NOMO-1 treated with dmso at 0.1 percent for 144 hours (cell line): Measurements from ENCODE around the gene OR4F17.
"Not testable (repeated sequence)": the region's sequence is repeated elsewhere in the genome, so short reads cannot be mapped to it uniquely, and the experiment has no call there.

Source experiments
- DNase-seq: peaks from one replicate; lab custom pipeline; 2025; ENCODE audit not compliant: unreplicated experiment; lab: John Stamatoyannopoulos, UW

The OR4F17 gene, protein sequence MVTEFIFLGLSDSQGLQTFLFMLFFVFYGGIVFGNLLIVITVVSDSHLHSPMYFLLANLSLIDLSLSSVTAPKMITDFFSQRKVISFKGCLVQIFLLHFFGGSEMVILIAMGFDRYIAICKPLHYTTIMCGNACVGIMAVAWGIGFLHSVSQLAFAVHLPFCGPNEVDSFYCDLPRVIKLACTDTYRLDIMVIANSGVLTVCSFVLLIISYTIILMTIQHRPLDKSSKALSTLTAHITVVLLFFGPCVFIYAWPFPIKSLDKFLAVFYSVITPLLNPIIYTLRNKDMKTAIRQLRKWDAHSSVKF

DNA sequence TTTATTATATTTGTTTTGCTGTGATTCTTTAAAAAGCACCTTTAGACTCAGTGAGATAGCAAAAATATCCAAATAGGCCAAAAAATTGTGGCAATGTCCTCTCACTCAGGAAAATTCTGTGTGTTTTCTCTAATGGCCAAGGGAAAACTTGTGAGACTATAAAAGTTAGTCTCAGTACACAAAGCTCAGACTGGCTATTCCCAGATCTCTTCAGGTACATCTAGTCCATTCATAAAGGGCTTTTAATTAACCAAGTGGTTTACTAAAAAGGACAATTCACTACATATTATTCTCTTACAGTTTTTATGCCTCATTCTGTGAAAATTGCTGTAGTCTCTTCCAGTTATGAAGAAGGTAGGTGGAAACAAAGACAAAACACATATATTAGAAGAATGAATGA is at the start of gene OR4F17:
Gene OR4F17, plus strand, starts transcription at position 301 of the 400 bp plus-strand sequence. CDS start 3,575 bp downstream, outside the sequence.
- DNase-seq, result not testable (repeated sequence)

DNA sequence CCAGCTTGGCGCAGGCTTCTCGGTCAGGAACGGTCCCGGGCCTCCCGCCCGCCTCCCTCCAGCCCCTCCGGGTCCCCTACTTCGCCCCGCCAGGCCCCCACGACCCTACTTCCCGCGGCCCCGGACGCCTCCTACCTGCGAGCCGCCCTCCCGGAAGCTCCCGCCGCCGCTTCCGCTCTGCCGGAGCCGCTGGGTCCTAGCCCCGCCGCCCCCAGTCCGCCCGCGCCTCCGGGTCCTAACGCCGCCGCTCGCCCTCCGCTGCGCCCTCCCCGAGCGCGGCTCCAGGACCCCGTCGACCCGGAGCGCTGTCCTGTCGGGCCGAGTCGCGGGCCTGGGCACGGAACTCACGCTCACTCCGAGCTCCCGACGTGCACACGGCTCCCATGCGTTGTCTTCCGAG is 36.1 kb upstream of the OR4F17 start:
- not testable (repeated sequence) for DNase-seq

DNA sequence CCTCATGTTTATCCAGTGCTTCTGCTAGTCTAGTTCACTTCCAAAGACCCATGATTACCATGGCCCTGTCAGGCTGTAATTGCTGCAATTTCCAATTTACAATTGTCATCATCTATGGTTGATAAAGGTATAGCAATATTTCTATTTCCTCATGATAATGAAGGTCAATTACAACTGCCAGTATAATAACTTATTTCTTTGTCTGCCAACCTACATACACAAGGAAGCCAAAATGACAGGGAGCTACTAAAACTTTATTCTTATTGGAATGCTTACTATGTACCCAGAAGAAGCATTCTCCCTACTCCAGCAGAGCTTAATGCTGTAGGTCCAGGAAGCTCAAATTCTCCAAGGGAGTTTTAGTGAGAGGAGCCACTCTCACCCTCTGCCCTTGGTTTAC is 24.0 kb upstream of the OR4F17 start:
- DNase-seq, result not testable (repeated sequence)

DNA sequence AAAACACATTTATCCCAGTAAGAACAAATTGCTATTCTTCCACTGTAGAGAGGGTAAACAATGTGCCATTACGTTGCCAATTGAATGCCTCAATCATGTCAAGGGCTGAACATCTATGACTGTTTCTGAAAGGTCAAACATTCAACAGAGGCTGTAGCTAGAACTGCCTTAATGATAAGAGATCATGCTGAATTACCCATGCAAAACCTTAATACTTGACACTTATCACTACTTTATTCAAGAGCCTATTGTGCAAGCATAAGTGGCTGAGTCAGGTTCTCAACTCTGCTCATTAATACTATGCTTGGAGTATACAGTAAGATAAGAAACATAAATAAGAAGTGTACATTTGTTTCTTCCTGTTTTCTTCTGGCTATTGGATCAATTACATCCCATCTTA is 23.3 kb upstream of the OR4F17 start:
- not testable (repeated sequence) for DNase-seq

DNA sequence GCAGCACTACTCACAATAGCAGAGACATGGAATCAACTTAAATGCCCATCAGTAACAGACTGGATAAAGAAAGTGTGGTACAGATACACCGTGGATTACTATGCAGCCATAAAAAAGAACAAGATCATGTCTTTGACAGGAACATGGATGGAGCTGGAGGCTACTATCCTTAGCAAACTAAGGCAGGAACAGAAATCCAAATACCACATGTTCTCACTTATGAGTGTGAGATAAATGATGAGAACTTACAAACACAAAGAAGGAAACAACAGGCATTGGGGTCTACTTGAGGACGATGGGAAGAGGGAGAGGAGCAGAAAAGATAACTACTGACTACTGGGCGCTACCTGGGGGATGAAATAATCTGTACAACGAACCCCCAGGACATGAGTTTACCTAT is 16.2 kb upstream of the OR4F17 start:
- not testable (repeated sequence) for DNase-seq

DNA sequence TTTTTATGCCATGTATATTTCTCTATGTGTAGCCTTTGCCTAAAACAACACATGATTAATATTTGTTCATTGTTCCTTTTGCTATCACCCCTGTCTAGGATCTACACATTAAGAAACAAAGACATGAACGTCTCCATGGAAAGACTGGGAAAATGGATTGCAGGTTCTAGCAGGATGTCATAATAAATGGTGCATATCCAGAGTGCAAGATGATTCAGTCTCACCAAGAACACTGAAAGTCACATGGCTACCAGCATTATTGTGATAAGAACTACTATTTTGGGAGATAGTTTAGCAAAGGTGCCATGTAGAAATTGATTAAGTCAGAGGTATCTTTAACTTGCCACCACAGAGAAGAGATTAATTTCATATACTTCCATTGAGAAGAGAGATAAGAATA is 12.1 kb upstream of the OR4F17 start:
- DNase-seq, result not testable (repeated sequence)

DNA sequence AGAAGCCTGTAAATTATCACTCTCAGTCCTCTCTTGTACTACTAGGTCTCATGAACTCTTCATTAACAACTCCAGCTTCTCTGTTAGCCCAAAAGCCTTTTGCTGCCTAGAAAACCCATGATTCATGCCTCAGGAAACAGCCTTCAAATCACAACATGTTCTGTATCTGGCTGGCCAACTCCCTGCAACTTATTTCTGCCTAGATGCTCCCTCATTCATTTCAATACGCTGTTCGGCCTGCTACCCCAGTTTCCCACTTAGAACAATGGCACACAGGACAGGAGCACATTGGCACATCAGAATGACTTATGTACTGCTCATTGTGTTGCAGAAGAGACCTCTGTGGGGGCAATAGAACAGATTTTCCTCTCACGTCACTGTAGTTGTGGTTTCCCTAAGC is 9.3 kb upstream of the OR4F17 start:
- not testable (repeated sequence) for DNase-seq

DNA sequence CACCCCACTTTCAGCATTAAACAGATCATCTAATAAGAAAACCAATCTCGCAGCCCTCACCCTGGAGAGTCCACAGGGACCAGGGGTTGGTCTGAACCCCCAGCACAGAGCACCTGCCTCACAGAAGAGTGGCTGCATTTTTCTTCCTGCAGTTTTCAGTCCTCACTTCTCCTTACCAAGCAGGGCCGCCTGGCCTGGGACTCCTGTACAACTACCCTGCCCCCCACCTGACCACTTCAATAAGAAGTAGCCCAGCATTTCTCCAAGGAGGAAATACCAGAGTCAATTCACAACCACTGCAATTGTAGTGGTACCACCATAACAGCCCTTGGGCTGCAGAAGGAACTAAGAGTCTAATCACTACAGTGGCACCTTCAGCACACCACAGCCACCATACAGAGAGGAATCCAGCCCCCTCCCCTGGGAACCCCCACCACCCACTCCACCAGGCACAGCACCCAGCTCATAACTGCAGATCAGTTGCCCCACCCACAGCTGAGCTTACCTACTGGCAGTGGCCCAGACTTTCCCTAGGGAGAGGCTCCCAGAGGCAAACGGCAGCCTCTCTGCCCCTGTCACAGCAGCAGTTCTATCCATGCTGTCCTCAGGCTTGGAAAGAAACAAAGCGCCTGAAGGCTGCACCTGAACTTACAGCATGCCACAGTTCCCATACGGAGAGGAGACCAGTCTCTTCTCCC is 13.7 kb downstream of the OR4F17 start:
- not testable (repeated sequence) for DNase-seq
